ENCODE results near the gene MS4A14.
"Not testable (repeated sequence)": the region's sequence is repeated elsewhere in the genome, so short reads cannot be mapped to it uniquely, and the experiment has no call there.

MS4A14 gene

GRCh38 chr11:60431251-60431650 is 35.0 kb downstream of the MS4A14 start:
- no peaks in the 10 kb centered on the region for H3K4me1 Mint-ChIP-seq
- DNase-seq (ENCODE audit: low spot score in 2 of 2) = no peak
- ATAC-seq = no peak
- no peak overlapping the region for H3K27ac Mint-ChIP-seq
- H3K4me3 Mint-ChIP-seq = no peak overlapping the region
- H3K36me3 Mint-ChIP-seq = no peaks in the 10 kb centered on the region
- H3K9me3 Mint-ChIP-seq = no peaks in the 10 kb centered on the region

- ATAC-seq = no peak
- Mint-ChIP-seq H3K4me3 (no peak overlapping the region), H3K4me1 (no peaks in the 10 kb centered on the region), H3K9me3 (no peaks in the 10 kb centered on the region), H3K27ac (no peak overlapping the region), H3K36me3 (no peaks in the 10 kb centered on the region)
- DNase-seq (ENCODE audit: low spot score in 2 of 2) = no peak
These were observed 37.1 kb downstream of the MS4A14 start for GRCh38 chr11:60433401-60433800.

- peak overlapping the region; percentile 71 for H3K4me3 Mint-ChIP-seq
- H3K27ac Mint-ChIP-seq = peak overlapping the region; percentile 89
- no peaks in the 10 kb centered on the region for H3K36me3 Mint-ChIP-seq
- ATAC-seq = no peak
- H3K4me1 Mint-ChIP-seq = peaks cover 25% of the 10 kb centered on the region
- H3K9me3 Mint-ChIP-seq = no peaks in the 10 kb centered on the region
- DNase-seq (ENCODE audit: low spot score in 2 of 2) = no peak
These were observed 50.8 kb downstream of the MS4A14 start for GRCh38 chr11:60447070-60447469.

GRCh38 chr11:60447846-60448245 is 51.6 kb downstream of the MS4A14 start:
- no peak for ATAC-seq
- Mint-ChIP-seq H3K9me3 (no peaks in the 10 kb centered on the region), H3K36me3 (no peaks in the 10 kb centered on the region), H3K4me1 (peaks cover 25% of the 10 kb centered on the region), H3K4me3 (no peak overlapping the region), H3K27ac (no peak overlapping the region)
- DNase-seq (ENCODE audit: low spot score in 2 of 2) = no peak

GRCh38 chr11:60451185-60451584 is 54.9 kb downstream of the MS4A14 start:
- not testable (repeated sequence) for H3K9me3 Mint-ChIP-seq; H3K27ac Mint-ChIP-seq; H3K36me3 Mint-ChIP-seq; ATAC-seq; H3K4me3 Mint-ChIP-seq; DNase-seq (ENCODE audit: low spot score in 2 of 2)
- peaks cover 26% of the 10 kb centered on the region for H3K4me1 Mint-ChIP-seq

GRCh38 chr11:60454212-60454611 is 58.0 kb downstream of the MS4A14 start:
- ATAC-seq (no peak), DNase-seq (ENCODE audit: low spot score in 2 of 2) (no peak)
- peaks cover 24% of the 10 kb centered on the region for H3K4me1 Mint-ChIP-seq
- H3K27ac Mint-ChIP-seq = no peak overlapping the region
- H3K9me3 Mint-ChIP-seq = no peaks in the 10 kb centered on the region
- no peak overlapping the region for H3K4me3 Mint-ChIP-seq
- H3K36me3 Mint-ChIP-seq = no peaks in the 10 kb centered on the region

DNA sequence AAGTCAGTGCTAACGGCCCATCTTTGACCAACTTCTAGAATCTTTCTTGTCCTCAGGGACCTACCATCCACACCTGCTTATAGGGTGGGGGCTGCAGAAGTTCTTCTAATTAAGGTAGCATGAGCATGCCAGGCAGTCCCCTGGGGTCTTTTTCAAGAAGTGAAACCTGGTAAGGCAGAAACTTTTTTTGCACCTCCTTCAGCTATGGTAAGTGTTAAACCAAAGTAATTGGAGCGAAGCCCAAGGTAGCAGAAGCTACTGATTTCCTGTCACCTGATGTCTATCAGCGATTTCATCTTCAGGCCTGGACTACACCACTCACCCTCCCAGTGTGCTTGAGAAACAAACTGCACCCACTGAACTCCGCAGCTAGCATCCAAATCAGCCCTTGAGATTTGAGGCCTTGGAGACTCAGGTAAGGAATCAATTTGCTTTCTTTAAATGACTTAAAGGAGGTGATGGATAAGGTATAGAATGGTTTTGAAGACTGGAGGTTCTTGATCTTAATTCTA is 59.3 kb downstream of the MS4A14 start, which contains the start of gene MS4A1:
Gene MS4A1, plus strand, starts transcription at position 317 of the 512 bp plus-strand sequence. CDS start 6,528 bp downstream, outside the sequence.
- H3K4me3 Mint-ChIP-seq = peak within 1 kb of the TSS; percentile 19
- no peaks in the 10 kb centered on the region for H3K36me3 Mint-ChIP-seq
- DNase-seq (ENCODE audit: low spot score in 2 of 2) (no peak), ATAC-seq (peak; percentile 76)
- no peaks in the 10 kb centered on the region for H3K9me3 Mint-ChIP-seq
- peak within 1 kb of the TSS; percentile 51 for H3K27ac Mint-ChIP-seq
- H3K4me1 Mint-ChIP-seq = peaks cover 24% of the 10 kb centered on the region

GRCh38 chr11:60457576-60457975 is 61.3 kb downstream of the MS4A14 start:
- ATAC-seq = no peak
- H3K9me3 Mint-ChIP-seq = no peaks in the 10 kb centered on the region
- no peaks in the 10 kb centered on the region for H3K36me3 Mint-ChIP-seq
- H3K27ac Mint-ChIP-seq = no peak overlapping the region
- DNase-seq (ENCODE audit: low spot score in 2 of 2) = no peak
- H3K4me1 Mint-ChIP-seq = peaks cover 24% of the 10 kb centered on the region
- peak overlapping the region; percentile 13 for H3K4me3 Mint-ChIP-seq

GRCh38 chr11:60459345-60459744 is 63.1 kb downstream of the MS4A14 start:
- DNase-seq (ENCODE audit: low spot score in 2 of 2) = no peak
- peaks cover 24% of the 10 kb centered on the region for H3K4me1 Mint-ChIP-seq
- H3K4me3 Mint-ChIP-seq = no peak overlapping the region
- no peaks in the 10 kb centered on the region for H3K9me3 Mint-ChIP-seq
- H3K27ac Mint-ChIP-seq = no peak overlapping the region
- ATAC-seq = no peak
- H3K36me3 Mint-ChIP-seq = peaks cover 6% of the 10 kb centered on the region

Measured in stimulated activated effector memory CD8-positive, alpha-beta T cell treated with anti-CD3 and anti-CD28 coated beads, Interleukin-12 subunit alpha, Interleukin-12 subunit beta, amount 100 ng/mL, for 72 hours (primary cell).